SK-N-SH (cell line): ENCODE measurements around the gene ST7L. TPM values are rescaled to one million over a fixed set of nuclear protein-coding genes. Genes with fewer than 3 reads are reported as not detected.

Experiments
- CTCF ChIA-PET: fragments of 300-600, 350-600 bp; formaldehyde crosslinking; extraction: SDS; loops from one replicate; lab custom pipeline; 2021; lab: Yijun Ruan, JAX
- POLR2A ChIA-PET: fragments of 350-600 bp; sonication (Branson Sonifier 250); formaldehyde crosslinking; extraction: SDS; loops from one replicate; lab custom pipeline; 2020; ENCODE audit warnings: antibody characterized with exemption, inconsistent platforms; lab: Yijun Ruan, JAX
- DNase-seq: peaks from one replicate; pipeline ENCODE4 v3.0.0; 2012
- H2AFZ ChIP-seq: fragments of 200-600 bp; sonication (generic); 2 replicates; pipeline ENCODE4 v1.8.1; 2016; ENCODE audit warnings: antibody characterized with exemption, mild to moderate bottlenecking, low read depth
- H3F3A ChIP-seq: fragments of 200-600 bp; sonication (generic); replicated peaks from 2 replicates; pipeline ENCODE3; 2016; ENCODE audit warnings: antibody characterized with exemption, mild to moderate bottlenecking; ENCODE audit not compliant: insufficient read depth
- H3K27ac ChIP-seq, 2 experiments: fragments of 200-500 bp in 1 of 2; fragments of 200-600 bp in 1 of 2; sonication (Bioruptor generic) in 1 of 2; sonication (generic), shearing (Covaris generic) in 1 of 2; 2 replicates each; pipeline versions ENCODE4 v1.5.1 to v1.6.1; 2014 to 2016; ENCODE audit warnings: low read depth in 2 of 2, inconsistent platforms in 1 of 2, low read length in 1 of 2, mild to moderate bottlenecking in 1 of 2, mixed read lengths in 1 of 2
- H3K27me3 ChIP-seq: fragments of 200-600 bp; sonication (generic), shearing (Covaris generic); 2 replicates; pipeline ENCODE4 v1.6.1; 2016; ENCODE audit warnings: mixed run types; ENCODE audit not compliant: insufficient read depth
- H3K36me3 ChIP-seq, 2 experiments: fragments of 200-500 bp in 1 of 2; fragments of 200-600 bp in 1 of 2; sonication (Bioruptor generic) in 1 of 2; sonication (generic) in 1 of 2; replicated peaks in 1 of 2; 2 replicates each; pipeline versions ENCODE3 to v1.5.1; 2014 to 2016; ENCODE audit warnings: low read length in 1 of 2, mild to moderate bottlenecking in 1 of 2; ENCODE audit not compliant: insufficient read depth in 2 of 2, control insufficient read depth in 1 of 2
- H3K4me1 ChIP-seq, 2 experiments: fragments of 200-500 bp in 1 of 2; fragments of 200-600 bp in 1 of 2; sonication (Bioruptor generic) in 1 of 2; sonication (generic), shearing (Covaris generic) in 1 of 2; 2 replicates each; pipeline versions ENCODE4 v1.5.1 to v1.6.1; 2014 to 2016; ENCODE audit warnings: low read depth in 1 of 2, low read length in 1 of 2, mixed run types in 1 of 2; ENCODE audit not compliant: insufficient read depth in 2 of 2, control insufficient read depth in 1 of 2
- H3K4me2 ChIP-seq: fragments of 200-600 bp; sonication (generic), shearing (Covaris generic); 2 replicates; pipeline ENCODE4 v1.6.1; 2017; ENCODE audit warnings: mixed run types
- H3K4me3 ChIP-seq, 2 experiments: fragments of 200-500 bp in 1 of 2; fragments of 200-600 bp in 1 of 2; sonication (Bioruptor generic) in 1 of 2; sonication (generic), shearing (Covaris generic) in 1 of 2; 2 replicates each; pipeline versions ENCODE4 v1.5.1 to v1.8.1; 2014 to 2016; ENCODE audit warnings: low read depth in 2 of 2, inconsistent platforms in 1 of 2, low read length in 1 of 2, mild to moderate bottlenecking in 1 of 2, mixed read lengths in 1 of 2, moderate library complexity in 1 of 2
- H3K79me2 ChIP-seq: fragments of 200-600 bp; sonication (generic); 2 replicates; pipeline ENCODE4 v1.8.1; 2017; ENCODE audit warnings: mild to moderate bottlenecking; ENCODE audit not compliant: insufficient read depth
- H3K9ac ChIP-seq: fragments of 200-600 bp; sonication (generic); 2 replicates; pipeline ENCODE4 v1.6.1; 2017; ENCODE audit warnings: mixed run types
- H3K9me2 ChIP-seq: fragments of 200-600 bp; sonication (generic); 2 replicates; pipeline ENCODE4 v1.6.1; 2017; ENCODE audit warnings: mixed run types
- H3K9me3 ChIP-seq: fragments of 200-600 bp; sonication (generic); 2 replicates; pipeline ENCODE4 v1.6.1; 2017; ENCODE audit warnings: mixed run types, mild to moderate bottlenecking, moderate library complexity
- H4K20me1 ChIP-seq: fragments of 200-600 bp; sonication (generic); 2 replicates; pipeline ENCODE4 v1.6.1; 2017; ENCODE audit warnings: mild to moderate bottlenecking, mixed run types; ENCODE audit not compliant: insufficient read depth
- ELF1 ChIP-seq: IDR thresholded peaks from 2 replicates; pipeline ENCODE4 v1.4.0; 2012
- FOSL2 ChIP-seq: IDR thresholded peaks from 2 replicates; pipeline ENCODE4 v1.4.0; 2012; ENCODE audit warnings: low read depth, mild to moderate bottlenecking, moderate library complexity, borderline replicate concordance
- GABPA ChIP-seq: IDR thresholded peaks from 2 replicates; pipeline ENCODE4 v1.4.0; 2012; ENCODE audit warnings: low read depth, mild to moderate bottlenecking
- MEF2A ChIP-seq: IDR thresholded peaks from 2 replicates; pipeline ENCODE4 v1.4.0; 2012; ENCODE audit warnings: low read depth, borderline replicate concordance
- MXI1 ChIP-seq: IDR thresholded peaks from 2 replicates; pipeline ENCODE4 v1.6.1; 2012; ENCODE audit warnings: mild to moderate bottlenecking, low read depth, low read length, improper control_type of control experiment
- NFIC ChIP-seq: IDR thresholded peaks from 2 replicates; pipeline ENCODE4 v1.4.0; 2012; ENCODE audit warnings: borderline replicate concordance
- NRF1 ChIP-seq: IDR thresholded peaks from 2 replicates; pipeline ENCODE4 v1.6.1; 2012; ENCODE audit warnings: low read depth, mild to moderate bottlenecking, low read length
- RAD21 ChIP-seq: IDR thresholded peaks from 2 replicates; pipeline ENCODE4 v1.6.1; 2012; ENCODE audit warnings: mild to moderate bottlenecking, low read length
- REST ChIP-seq: IDR thresholded peaks from 2 replicates; pipeline ENCODE4 v1.6.1; 2012; ENCODE audit warnings: mild to moderate bottlenecking, low read depth, low read length, moderate library complexity
- RXRA ChIP-seq: IDR thresholded peaks from 2 replicates; pipeline ENCODE4 v1.4.0; 2012; ENCODE audit warnings: low read depth, mild to moderate bottlenecking, borderline replicate concordance
- SMC3 ChIP-seq: IDR thresholded peaks from 2 replicates; pipeline ENCODE4 v1.6.1; 2012; ENCODE audit warnings: low read depth, low read length, improper control_type of control experiment
- TEAD4 ChIP-seq: IDR thresholded peaks from 2 replicates; pipeline ENCODE4 v1.4.0; 2012; ENCODE audit warnings: mild to moderate bottlenecking, borderline replicate concordance; ENCODE audit not compliant: insufficient read depth
- YY1 ChIP-seq: IDR thresholded peaks from 2 replicates; pipeline ENCODE4 v1.4.0; 2012; ENCODE audit warnings: low read depth, mild to moderate bottlenecking
- WGBS: methylation state at CpG from one replicate; pipeline ENCODE4 v1.1.6; 2017; ENCODE audit warnings: low lambda C conversion rate; 5-methylcytosine and 5-hydroxymethylcytosine counted together
- polyA plus RNA-seq, 3 experiments: library from polyadenylated mRNA; depleted of rRNA; stranded (reverse); fragments of >200 nt; gene quantifications; 2 replicates each; pipeline ENCODE4 v1.2.3, GENCODE V29; 2012

The ST7L gene
- polyA plus RNA-seq, 1 of the 3 experiments (the other 2 are of a cell fraction) = 17.9 TPM

- CTCF ChIA-PET = interaction anchor here (1.1 kb wide), 1 partner anchor 8 kb away, joined by 3 read pairs; no protein-coding TSS in a partner anchor
- no peak for DNase-seq
- TF ChIP-seq REST = no peak
- no peak for TF ChIP-seq RXRA
- peak; percentile 23; the same call in 1 of the 2 replicates for TF ChIP-seq FOSL2
- TF ChIP-seq MEF2A = no peak
- TF ChIP-seq NRF1 = no peak
- no peak for TF ChIP-seq GABPA
- no peak for TF ChIP-seq RAD21
Observed at GRCh38 chr1:112496290-112496689, 122.7 kb downstream of the ST7L start.

GRCh38 chr1:112493351-112493750 is 125.6 kb downstream of the ST7L start:
- 60% methylated on average over 6 of the region's 6 CpGs for WGBS
- no peak for TF ChIP-seq NFIC
- TF ChIP-seq, all 33 proteins: peak for 0
- Histone ChIP-seq H3K36me3 (no peaks in the 10 kb centered on the region), H3K4me2 (no peak overlapping the region), H3F3A (no peaks in the 10 kb centered on the region), H3K4me3 (no peak overlapping the region), H3K9me3 (no peaks in the 10 kb centered on the region), H3K9me2 (no peaks in the 10 kb centered on the region), H2AFZ (no peak overlapping the region), H3K79me2 (no peaks in the 10 kb centered on the region), H3K27me3 (no peaks in the 10 kb centered on the region), H3K4me1 (no peaks in the 10 kb centered on the region), H3K27ac (no peak overlapping the region), H4K20me1 (no peaks in the 10 kb centered on the region), H3K9ac (no peak overlapping the region)
- ChIA-PET POLR2A (no interaction called here), CTCF (interaction anchor here (0.7 to 4.6 kb wide), 3 partner anchors 9 to 123 kb away, joined by 3 to 27 read pairs (median 3); no protein-coding TSS in a partner anchor)
- DNase-seq = no peak

More at GRCh38 chr1:112496290-112496689, 122.7 kb downstream of the ST7L start:
- Histone ChIP-seq H3K9me2 (no peaks in the 10 kb centered on the region), H3K27ac (no peak overlapping the region), H3K4me3 (no peak overlapping the region), H3K36me3 (no peaks in the 10 kb centered on the region), H3K9ac (no peak overlapping the region), H3F3A (no peaks in the 10 kb centered on the region), H3K4me2 (no peak overlapping the region), H3K4me1 (no peaks in the 10 kb centered on the region), H3K9me3 (no peaks in the 10 kb centered on the region), H3K79me2 (no peaks in the 10 kb centered on the region), H4K20me1 (no peaks in the 10 kb centered on the region), H2AFZ (no peak overlapping the region), H3K27me3 (no peaks in the 10 kb centered on the region)
- POLR2A ChIA-PET = no interaction called here
- WGBS = 74% methylated on average over 5 of the region's 5 CpGs

- 80% methylated on average over 1 of the region's 1 CpG for WGBS
- H2AFZ ChIP-seq = no peak overlapping the region
- CTCF ChIA-PET = interaction anchor here (0.6 to 4.6 kb wide), 4 partner anchors 10 to 248 kb away, joined by 4 to 27 read pairs (median 6); no protein-coding TSS in a partner anchor
- DNase-seq = no peak
- no peaks in the 10 kb centered on the region for H3K27me3 ChIP-seq
- H3F3A ChIP-seq = no peaks in the 10 kb centered on the region
- TF ChIP-seq SMC3 = no peak
- no peak for TF ChIP-seq TEAD4
- TF ChIP-seq ELF1 = no peak
- TF ChIP-seq YY1 = no peak
- TF ChIP-seq RXRA = no peak
- no peak for TF ChIP-seq MXI1
- H3K9ac ChIP-seq = no peak overlapping the region
- POLR2A ChIA-PET = no interaction called here
- H3K36me3 ChIP-seq = no peaks in the 10 kb centered on the region
- no peaks in the 10 kb centered on the region for H3K9me2 ChIP-seq
- no peaks in the 10 kb centered on the region for H3K4me1 ChIP-seq
- no peak overlapping the region for H3K27ac ChIP-seq
- no peaks in the 10 kb centered on the region for H3K9me3 ChIP-seq
- H3K4me3 ChIP-seq = no peak overlapping the region
- H3K79me2 ChIP-seq = no peaks in the 10 kb centered on the region
- no peaks in the 10 kb centered on the region for H4K20me1 ChIP-seq
- H3K4me2 ChIP-seq = no peak overlapping the region
Observed at GRCh38 chr1:112492076-112492475, 126.9 kb downstream of the ST7L start.
